ENCODE measurements around the gene RNF8.
A peak's percentile ranks its signal among the peaks of the same experiment; 100 is the strongest.
"Not testable (repeated sequence)": the region's sequence is repeated elsewhere in the genome, so short reads cannot be mapped to it uniquely, and the experiment has no call there.

RNF8 gene

GRCh38 chr6:37418722-37419121 is 64.9 kb downstream of the RNF8 start:
- Mint-ChIP-seq H3K27me3 (peaks cover 0 to 17% of the 10 kb centered on the region in 2 donors), H3K4me3 (no peak overlapping the region), H3K4me1 (no peaks in the 10 kb centered on the region), H3K9me3 (peaks cover 0 to 3% of the 10 kb centered on the region in 2 donors), H3K36me3 (no peaks in the 10 kb centered on the region), H3K27ac (no peak overlapping the region)
- ATAC-seq (replicated peaks) (no peak), DNase-seq (no peak)

DNA sequence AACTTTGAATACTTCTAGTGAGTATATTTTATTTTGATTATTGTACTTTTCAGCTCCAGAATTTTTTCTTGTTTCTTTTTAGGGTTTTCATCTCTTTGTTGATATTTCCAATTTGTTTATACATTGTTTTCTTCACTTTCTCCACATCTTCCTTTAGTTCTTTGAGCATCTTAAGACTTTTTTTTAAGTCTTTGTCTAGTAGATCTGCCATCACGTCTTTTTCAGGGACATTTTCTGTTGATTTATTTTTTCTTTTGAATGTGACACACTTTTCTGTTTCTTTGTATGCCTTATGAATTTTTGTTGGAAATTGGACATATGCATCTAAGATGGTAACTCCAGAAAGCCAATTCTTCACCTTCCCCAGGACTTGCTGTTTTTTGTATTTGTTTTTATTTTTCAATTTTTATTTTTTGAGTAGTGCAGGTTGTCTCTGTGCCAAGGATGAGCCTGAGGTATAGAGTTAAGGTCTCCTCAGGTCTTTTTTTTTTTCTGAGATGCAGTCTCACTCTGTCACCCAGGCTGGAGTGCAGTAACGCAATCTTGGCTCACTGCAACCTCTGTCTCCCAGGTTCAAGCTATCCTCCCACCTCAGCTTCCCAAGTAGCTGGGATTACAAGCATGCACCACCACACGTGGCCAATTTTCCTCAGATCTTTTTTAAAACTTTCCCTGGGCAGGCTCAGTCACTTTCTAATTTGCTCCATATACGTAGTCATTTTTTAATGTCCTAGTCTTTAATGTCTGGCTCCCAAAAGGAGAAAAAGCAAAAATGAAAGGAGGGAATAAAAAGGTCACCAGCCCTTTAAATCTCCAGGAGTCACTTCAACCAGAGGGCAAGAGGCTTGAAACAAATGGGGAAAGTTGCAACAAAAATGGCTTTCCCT is 72.5 kb downstream of the RNF8 start:
- no peak for DNase-seq

GRCh38 chr6:37426945-37427510 is 73.2 kb downstream of the RNF8 start:
- no peak overlapping the region for H3K4me3 Mint-ChIP-seq
- H3K27ac Mint-ChIP-seq, result no peak overlapping the region
- H3K27me3 Mint-ChIP-seq, result peaks cover 9 to 35% of the 10 kb centered on the region in 2 donors
- ATAC-seq (replicated peaks), result no peak
- peaks cover 5 to 6% of the 10 kb centered on the region in 2 donors for H3K9me3 Mint-ChIP-seq
- DNase-seq, result no peak
- peaks cover 6 to 7% of the 10 kb centered on the region in 2 donors for H3K36me3 Mint-ChIP-seq
- peaks cover 0 to 2% of the 10 kb centered on the region in 2 donors for H3K4me1 Mint-ChIP-seq

More for the DNA sequence above, 72.5 kb downstream of the RNF8 start:
- no peak for ATAC-seq (replicated peaks)
- peaks cover 6 to 7% of the 10 kb centered on the region in 2 donors for H3K36me3 Mint-ChIP-seq
- no peak overlapping the region for H3K27ac Mint-ChIP-seq
- no peaks in the 10 kb centered on the region for H3K4me1 Mint-ChIP-seq
- H3K9me3 Mint-ChIP-seq, result peaks cover 5 to 6% of the 10 kb centered on the region in 2 donors
- H3K4me3 Mint-ChIP-seq, result no peak overlapping the region
- H3K27me3 Mint-ChIP-seq, result peaks cover 9 to 35% of the 10 kb centered on the region in 2 donors

DNA sequence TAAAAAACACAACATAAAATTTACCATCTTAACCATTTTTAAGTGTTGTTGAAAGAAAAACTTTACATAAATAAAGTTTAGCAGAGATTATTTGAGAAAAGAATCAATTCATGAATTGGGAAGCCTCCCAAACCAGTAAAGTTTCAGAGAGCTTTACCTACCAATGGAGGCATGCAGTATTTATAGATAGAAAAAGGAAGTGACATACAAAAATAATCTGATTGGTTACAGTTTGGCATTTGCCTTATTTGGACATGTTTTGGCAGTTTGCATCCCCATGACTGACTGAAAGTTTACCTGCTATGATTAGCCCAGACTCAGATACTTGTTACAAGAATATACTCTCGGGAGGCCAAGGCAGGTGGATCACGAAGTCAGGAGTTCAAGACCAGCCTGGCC is 75.6 kb downstream of the RNF8 start:
- peaks cover 9 to 35% of the 10 kb centered on the region in 2 donors for H3K27me3 Mint-ChIP-seq
- no peak overlapping the region for H3K4me3 Mint-ChIP-seq
- H3K9me3 Mint-ChIP-seq, result peaks cover 5 to 6% of the 10 kb centered on the region in 2 donors
- no peak overlapping the region for H3K27ac Mint-ChIP-seq
- peaks cover 6 to 17% of the 10 kb centered on the region in 2 donors for H3K4me1 Mint-ChIP-seq
- DNase-seq (no peak), ATAC-seq (replicated peaks) (no peak)
- H3K36me3 Mint-ChIP-seq, result peaks cover 6 to 7% of the 10 kb centered on the region in 2 donors

- DNase-seq (no peak), ATAC-seq (replicated peaks) (peak; percentile 0)
- Mint-ChIP-seq H3K4me3 (peak overlapping the region; percentile 95 to 96), H3K27ac (peak overlapping the region; percentile 97), H3K27me3 (peaks cover 9 to 16% of the 10 kb centered on the region in 2 donors), H3K9me3 (peaks cover 2 to 6% of the 10 kb centered on the region in 2 donors), H3K36me3 (peaks cover 12 to 19% of the 10 kb centered on the region in 2 donors), H3K4me1 (peaks cover 11 to 29% of the 10 kb centered on the region in 2 donors)
Measured at GRCh38 chr6:37432590-37432915, 78.8 kb downstream of the RNF8 start.

DNA sequence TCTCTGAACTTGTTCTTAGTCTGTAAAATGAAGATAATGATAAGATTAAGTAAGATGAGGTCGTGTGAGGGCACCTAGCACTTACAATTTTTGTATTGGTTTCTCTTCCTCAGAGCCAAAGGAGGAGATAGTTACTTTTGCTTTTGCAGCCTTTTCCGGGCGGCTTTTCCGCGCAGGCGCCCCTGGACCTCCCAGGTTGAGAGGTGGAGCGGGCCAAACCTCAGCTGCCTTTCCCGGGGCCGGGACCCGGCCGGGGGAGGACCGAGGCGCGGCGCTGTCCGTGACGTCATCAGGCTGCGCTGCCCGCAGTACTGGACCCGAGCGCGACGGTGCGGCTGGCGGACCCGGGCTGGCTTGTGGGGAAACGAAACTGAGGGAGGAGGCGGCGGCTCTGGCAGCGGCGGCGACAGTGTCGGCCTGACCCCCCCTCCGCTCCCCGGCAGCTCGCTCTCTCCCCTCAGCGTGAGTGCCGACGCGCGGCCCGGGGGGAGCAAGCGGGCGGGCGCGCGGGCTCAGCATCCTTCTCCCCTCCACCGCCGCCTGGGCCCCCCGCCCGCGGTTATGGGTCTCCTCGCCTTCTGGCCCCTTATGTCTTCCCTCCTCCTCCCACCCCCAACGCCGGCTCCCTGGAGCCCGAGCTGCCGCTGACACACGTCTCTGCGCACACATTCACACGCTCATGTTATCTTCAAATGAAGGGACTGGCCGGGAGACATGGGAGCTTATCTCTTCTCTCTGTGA is 79.3 kb downstream of the RNF8 start, which contains the start of gene CMTR1:
CMTR1 (plus strand) TSS at position 306 of the 741 bp plus-strand sequence. CDS start 2,409 bp downstream, outside the sequence.
- H3K4me1 Mint-ChIP-seq, result peaks cover 15 to 35% of the 10 kb centered on the region in 2 donors
- peaks cover 16 to 25% of the 10 kb centered on the region in 2 donors for H3K36me3 Mint-ChIP-seq
- H3K9me3 Mint-ChIP-seq, result peaks cover 2 to 6% of the 10 kb centered on the region in 2 donors
- peak within 1 kb of the TSS; percentile 95 to 96 for H3K4me3 Mint-ChIP-seq
- H3K27ac Mint-ChIP-seq, result peak within 1 kb of the TSS; percentile 97
- DNase-seq, result peak; percentile 99
- H3K27me3 Mint-ChIP-seq, result peaks cover 4 to 11% of the 10 kb centered on the region in 2 donors
- peak; percentile 91 to 93 for ATAC-seq (replicated peaks)

DNA sequence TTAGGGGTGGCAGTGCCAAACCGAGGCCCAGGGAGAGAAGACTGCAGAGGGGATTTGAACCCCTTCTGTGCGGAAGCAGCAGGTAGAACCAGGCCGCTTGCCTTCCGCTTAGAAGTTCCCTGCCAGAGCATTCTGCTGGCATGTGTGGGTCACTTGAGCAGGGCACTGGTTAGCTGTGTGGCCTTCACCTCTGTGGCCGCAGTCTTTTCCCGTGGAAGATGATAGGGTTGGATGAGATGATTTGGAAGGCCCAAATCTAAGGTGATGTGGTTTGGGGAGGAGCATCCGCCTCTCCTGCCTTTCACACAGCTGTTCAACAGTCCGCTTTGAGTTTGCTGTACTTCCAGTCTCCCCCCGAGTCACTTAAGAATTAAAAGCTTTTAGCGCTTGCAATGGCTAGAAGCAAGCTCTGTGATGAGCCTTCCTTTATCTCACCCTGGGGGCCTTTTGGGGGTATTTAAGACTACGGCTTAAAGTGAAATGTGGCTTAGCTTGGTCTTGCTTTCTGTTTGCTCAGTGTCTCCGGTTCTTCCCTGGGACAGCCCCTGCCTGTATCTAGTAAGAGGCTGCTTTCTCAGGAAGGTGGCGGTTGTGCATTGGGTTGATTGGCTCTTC is 80.0 kb downstream of the RNF8 start:
- ATAC-seq (replicated peaks), result peak; percentile 54

DNA sequence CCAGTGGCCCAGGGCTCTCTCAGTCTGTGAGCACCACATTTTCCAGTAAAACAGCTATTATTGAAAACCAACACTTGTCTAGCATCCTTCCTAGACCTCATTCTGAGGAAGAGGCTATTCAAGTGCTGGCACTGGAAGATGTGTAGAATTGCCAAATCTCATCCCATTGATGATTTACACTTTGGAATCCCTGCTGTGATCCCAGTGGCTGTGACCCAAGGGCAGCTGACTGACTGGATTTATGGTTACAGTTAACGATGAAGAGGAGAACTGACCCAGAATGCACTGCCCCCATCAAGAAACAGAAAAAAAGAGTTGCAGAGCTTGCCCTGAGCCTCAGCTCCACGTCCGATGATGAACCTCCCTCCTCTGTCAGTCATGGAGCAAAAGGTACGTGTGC is 81.6 kb downstream of the RNF8 start:
- Mint-ChIP-seq H3K27me3 (no peaks in the 10 kb centered on the region), H3K27ac (no peak overlapping the region), H3K4me3 (no peak overlapping the region), H3K4me1 (peaks cover 15 to 35% of the 10 kb centered on the region in 2 donors), H3K9me3 (no peaks in the 10 kb centered on the region), H3K36me3 (peaks cover 16 to 30% of the 10 kb centered on the region in 2 donors)
- ATAC-seq (replicated peaks), result no peak
- no peak for DNase-seq

More for the DNA sequence above, 80.0 kb downstream of the RNF8 start:
- Mint-ChIP-seq H3K4me1 (peaks cover 15 to 35% of the 10 kb centered on the region in 2 donors), H3K27ac (peak overlapping the region; percentile 97), H3K36me3 (peaks cover 16 to 27% of the 10 kb centered on the region in 2 donors), H3K4me3 (peak overlapping the region; percentile 95 to 96), H3K27me3 (peaks cover 4 to 6% of the 10 kb centered on the region in 2 donors), H3K9me3 (peaks cover 2 to 6% of the 10 kb centered on the region in 2 donors)
- DNase-seq, result peak; percentile 41

DNA sequence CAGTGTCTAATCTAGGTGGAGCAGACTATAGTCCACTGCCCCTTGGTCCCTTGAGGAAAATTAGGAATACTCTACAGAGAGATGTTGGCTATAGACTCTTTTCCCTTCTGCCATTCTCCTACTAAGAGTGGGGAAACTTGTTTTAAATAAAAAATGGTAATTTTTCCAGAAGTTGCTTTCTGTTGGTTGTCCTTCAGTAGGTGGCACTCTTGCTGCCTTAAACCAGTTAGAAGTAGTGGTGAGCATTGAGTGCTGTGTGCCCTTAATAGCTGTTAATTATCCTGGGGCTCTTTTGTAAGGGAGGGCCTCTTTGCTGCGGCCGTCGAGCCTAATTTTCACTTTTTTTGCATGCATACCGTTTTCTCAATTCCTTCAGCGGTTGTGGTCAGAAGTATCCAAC is 82.0 kb downstream of the RNF8 start:
- no peaks in the 10 kb centered on the region for H3K27me3 Mint-ChIP-seq
- DNase-seq (no peak), ATAC-seq (replicated peaks) (no peak)
- no peaks in the 10 kb centered on the region for H3K9me3 Mint-ChIP-seq
- H3K4me3 Mint-ChIP-seq, result no peak overlapping the region
- H3K4me1 Mint-ChIP-seq, result peaks cover 15 to 35% of the 10 kb centered on the region in 2 donors
- H3K27ac Mint-ChIP-seq, result no peak overlapping the region
- peaks cover 16 to 30% of the 10 kb centered on the region in 2 donors for H3K36me3 Mint-ChIP-seq

GRCh38 chr6:37438930-37439329 is 85.1 kb downstream of the RNF8 start:
- Mint-ChIP-seq H3K27ac (no peak overlapping the region), H3K4me3 (no peak overlapping the region), H3K27me3 (no peaks in the 10 kb centered on the region), H3K4me1 (peaks cover 14 to 36% of the 10 kb centered on the region in 2 donors), H3K36me3 (peaks cover 16 to 32% of the 10 kb centered on the region in 2 donors), H3K9me3 (no peaks in the 10 kb centered on the region)
- DNase-seq (no peak), ATAC-seq (replicated peaks) (no peak)

GRCh38 chr6:37441651-37442050 is 87.9 kb downstream of the RNF8 start:
- peaks cover 26 to 45% of the 10 kb centered on the region in 2 donors for H3K36me3 Mint-ChIP-seq
- no peak overlapping the region for H3K4me3 Mint-ChIP-seq
- H3K27me3 Mint-ChIP-seq, result no peaks in the 10 kb centered on the region
- H3K4me1 Mint-ChIP-seq, result peaks cover 9 to 22% of the 10 kb centered on the region in 2 donors
- ATAC-seq (replicated peaks), result no peak
- no peaks in the 10 kb centered on the region for H3K9me3 Mint-ChIP-seq
- H3K27ac Mint-ChIP-seq, result no peak overlapping the region
- DNase-seq, result no peak

DNA sequence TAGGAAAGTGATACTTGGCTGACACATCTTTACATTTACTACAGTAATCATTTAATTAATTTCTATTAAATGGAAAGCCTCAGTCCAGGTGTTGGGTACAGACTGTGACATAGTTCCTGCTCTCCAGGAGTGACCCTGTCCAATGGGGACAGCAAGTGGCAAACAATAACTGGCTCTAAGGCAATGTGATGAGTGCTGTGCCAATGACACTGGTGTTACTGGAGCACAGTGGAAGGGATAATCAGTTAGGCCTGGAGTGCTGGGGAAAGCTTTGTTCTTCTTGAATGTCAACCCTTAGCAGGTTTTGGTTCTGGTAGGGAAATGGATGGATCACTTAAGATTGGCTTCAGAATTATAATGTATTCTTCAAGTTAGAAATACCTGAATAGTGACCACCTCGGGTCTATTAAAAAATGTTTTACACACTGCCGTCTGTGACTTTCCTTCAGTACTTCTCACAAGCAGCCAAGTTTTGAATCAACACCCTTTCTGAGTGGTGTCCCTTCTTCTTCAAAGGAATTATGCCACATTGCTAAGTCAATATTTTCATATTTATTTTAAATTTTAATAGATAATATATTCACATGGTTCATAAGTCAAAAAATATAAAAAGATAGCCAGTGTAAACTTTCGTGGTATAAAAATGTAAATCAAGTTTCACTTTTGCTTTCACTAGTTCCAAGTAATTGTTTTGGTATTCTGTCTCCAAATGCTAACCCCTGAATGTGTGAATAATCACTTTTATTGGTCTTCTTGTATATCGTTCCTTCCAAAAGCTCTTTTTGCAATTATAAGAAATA is 88.8 kb downstream of the RNF8 start:
- Mint-ChIP-seq H3K4me3 (peak overlapping the region; percentile 59 to 67), H3K27me3 (no peaks in the 10 kb centered on the region), H3K9me3 (no peaks in the 10 kb centered on the region), H3K36me3 (peaks cover 22 to 45% of the 10 kb centered on the region in 2 donors), H3K27ac (peak overlapping the region; percentile 14), H3K4me1 (peaks cover 6 to 19% of the 10 kb centered on the region in 2 donors)
- DNase-seq, result no peak
- peak in 1 of 2 donors; percentile 16 for ATAC-seq (replicated peaks)

GRCh38 chr6:37443216-37443542 is 89.4 kb downstream of the RNF8 start:
- not testable (repeated sequence) for H3K9me3 Mint-ChIP-seq; DNase-seq; ATAC-seq (replicated peaks); H3K27ac Mint-ChIP-seq; H3K27me3 Mint-ChIP-seq
- H3K4me3 Mint-ChIP-seq, result peak overlapping the region; percentile 46 to 59
- H3K36me3 Mint-ChIP-seq, result peaks cover 21 to 40% of the 10 kb centered on the region in 2 donors
- peaks cover 3 to 13% of the 10 kb centered on the region in 2 donors for H3K4me1 Mint-ChIP-seq
